Esophagus squamous epithelium (tissue), 5 donors: Measurements from ENCODE around the gene ZNF296. TPM values are rescaled to one million over a fixed set of nuclear protein-coding genes. Genes with fewer than 3 reads are reported as not detected.

Experiments used
- DNase-seq: peaks from one replicate; lab custom pipeline; 2025; lab: John Stamatoyannopoulos, UW
- H3K27ac ChIP-seq, 4 donors: fragments of 200-600 bp; sonication (generic); one replicate each; pipeline ENCODE4 v1.5.1; 2016 to 2019; ENCODE audit warnings: mild to moderate bottlenecking in 1 of 4
- H3K27me3 ChIP-seq, 4 donors: fragments of 200-600 bp; sonication (generic); 1 replicate in 3 of 4; 2 replicates in 1 of 4; pipeline versions ENCODE4 v1.5.1 to v1.6.0; 2017 to 2021; ENCODE audit warnings: antibody characterized with exemption in 1 of 4
- H3K36me3 ChIP-seq, 3 donors: fragments of 200-600 bp; sonication (generic); one replicate each; pipeline ENCODE4 v1.5.1; 2016 to 2019
- H3K4me1 ChIP-seq, 3 donors: fragments of 200-600 bp; sonication (generic); one replicate each; pipeline ENCODE4 v1.5.1; 2017 to 2019
- H3K4me3 ChIP-seq, 4 donors: fragments of 200-600 bp; sonication (generic); 1 replicate in 3 of 4; 2 replicates in 1 of 4; pipeline ENCODE4 v1.5.1; 2016 to 2019; ENCODE audit warnings: mild to moderate bottlenecking in 2 of 4, moderate library complexity in 1 of 4
- H3K9me3 ChIP-seq, 3 donors: fragments of 200-600 bp; sonication (generic); one replicate each; pipeline ENCODE4 v1.5.1; 2016 to 2019
- CTCF ChIP-seq, 6 experiments: fragments of 450-650 bp in 4 of 6; fragments of 200-600 bp in 2 of 6; sonication (generic) in 2 of 6; IDR thresholded peaks; one replicate each; pipeline ENCODE4 v1.5.1; 2016 to 2019; ENCODE audit warnings: antibody characterized with exemption in 6 of 6, mild to moderate bottlenecking in 4 of 6, moderate library complexity in 4 of 6
- POLR2A ChIP-seq, 4 donors: fragments of 450-650 bp; IDR thresholded peaks; one replicate each; pipeline ENCODE4 v1.6.1; 2017; ENCODE audit warnings: antibody characterized with exemption in 4 of 4, mild to moderate bottlenecking in 4 of 4, moderate library complexity in 3 of 4
- WGBS, 2 donors: methylation state at CpG; one replicate each; pipeline ENCODE4 v1.1.5; 2018; 5-methylcytosine and 5-hydroxymethylcytosine counted together
- intact Hi-C: fragments of 100-400 bp; cut with DNase I; formaldehyde crosslinking; loops from one replicate; pipeline ENCODE4 v1.15.0; 2022
- total RNA-seq, 4 donors: library from RNA; depleted of rRNA; stranded (reverse); fragments of >200 nt; gene quantifications; one replicate each; pipeline ENCODE4 v1.1.0, GENCODE V29; 2016
- donor health status: DM: yes; HTN: yes; CAD: no.

The ZNF296 gene
- total RNA-seq, 4 donors from 2014 or later: 4.0 to 17.7 (median 4.5) TPM

GRCh38 chr19:45095496-45096413 lies 19.5 kb upstream of the ZNF296 start:
- Histone ChIP-seq H3K4me3 (no peak overlapping the region), H3K36me3 (peaks cover 0 to 2% (median under 1%) of the 10 kb centered on the region in 3 donors), H3K9me3 (no peaks in the 10 kb centered on the region), H3K27me3 (no peaks in the 10 kb centered on the region), H3K27ac (no peak overlapping the region), H3K4me1 (peaks cover 58 to 90% (median 76%) of the 10 kb centered on the region in 3 donors)
- intact Hi-C loops: no loop called here
- WGBS, 2 donors: 79 to 83% methylated on average over 14 of the region's 14 CpGs
- TF ChIP-seq POLR2A (IDR thresholded peaks at IDR 0.05) (no peak), CTCF (IDR thresholded peaks at IDR 0.05) (no peak)
- DNase-seq: no peak

GRCh38 chr19:45094707-45095106 lies 18.4 kb upstream of the ZNF296 start:
- Histone ChIP-seq H3K36me3 (peaks cover 0 to 13% (median 6%) of the 10 kb centered on the region in 3 donors), H3K27me3 (no peaks in the 10 kb centered on the region), H3K4me1 (peaks cover 49 to 89% (median 69%) of the 10 kb centered on the region in 3 donors), H3K4me3 (peak overlapping the region in 1 of 4 donors; percentile 76), H3K27ac (no peak overlapping the region), H3K9me3 (no peaks in the 10 kb centered on the region)
- TF ChIP-seq CTCF (IDR thresholded peaks at IDR 0.05): no peak
- TF ChIP-seq POLR2A (IDR thresholded peaks at IDR 0.05): no peak
- DNase-seq: no peak
- WGBS, 2 donors: 62 to 88% methylated on average over 3 to 5 of the region's 5 CpGs
- intact Hi-C loops: no loop called here

GRCh38 chr19:45094137-45094536 lies 17.9 kb upstream of the ZNF296 start:
- DNase-seq: no peak
- TF ChIP-seq POLR2A (IDR thresholded peaks at IDR 0.05): no peak
- TF ChIP-seq CTCF (IDR thresholded peaks at IDR 0.05): no peak
- Histone ChIP-seq H3K27ac (peak overlapping the region in 3 of 4 donors; percentile 86 to 95 (median 91)), H3K36me3 (peaks cover 0 to 17% (median 6%) of the 10 kb centered on the region in 3 donors), H3K27me3 (no peaks in the 10 kb centered on the region), H3K4me3 (peak overlapping the region; percentile 67 to 97 (median 75)), H3K9me3 (no peaks in the 10 kb centered on the region), H3K4me1 (peaks cover 43 to 83% (median 63%) of the 10 kb centered on the region in 3 donors)
- intact Hi-C loops: no loop called here
- WGBS, 2 donors: 46 to 51% methylated on average over 9 of the region's 9 CpGs

GRCh38 chr19:45092747-45093678 lies 16.7 kb upstream of the ZNF296 start, which contains the start of gene PPP1R37:
Gene PPP1R37, plus strand, starts transcription at chr19:45093179. Its CDS starts 147 bp downstream, at chr19:45093326.
- peaks cover 33 to 79% (median 52%) of the 10 kb centered on the region in 3 donors for H3K4me1 ChIP-seq
- DNase-seq: peak; percentile 70
- H3K27me3 ChIP-seq: no peaks in the 10 kb centered on the region
- TF ChIP-seq POLR2A (IDR thresholded peaks at IDR 0.05) (peak in 2 of 4 donors; percentile 34 to 42), CTCF (IDR thresholded peaks at IDR 0.05) (peak in 4 of 6 experiments; percentile 27 to 55 (median 46))
- peak within 1 kb of the TSS; percentile 67 to 97 (median 75) for H3K4me3 ChIP-seq
- intact Hi-C loops: no loop called here
- WGBS, 2 donors: 0% methylated on average over 26 to 33 of the region's 103 CpGs
- peaks cover 0 to 28% (median 9%) of the 10 kb centered on the region in 3 donors for H3K36me3 ChIP-seq
- no peaks in the 10 kb centered on the region for H3K9me3 ChIP-seq
- H3K27ac ChIP-seq: peak within 1 kb of the TSS; percentile 86 to 95 (median 92)
